ENCODE results near the gene ALOX12B.
"Not testable (repeated sequence)": the region's sequence is repeated elsewhere in the genome, so short reads cannot be mapped to it uniquely, and the experiment has no call there.

The ALOX12B gene

GRCh38 chr17:8118769-8119580 is 31.5 kb upstream of the ALOX12B start:
- DNase-seq (ENCODE audit: low read depth), result peak; percentile 85

GRCh38 chr17:8117980-8118768 is 30.7 kb upstream of the ALOX12B start, which contains the start of gene ALOXE3:
Gene ALOXE3 (minus strand): TSS chr17:8118514. CDS start chr17:8117990, 524 bp downstream.
- DNase-seq (ENCODE audit: low read depth), result no peak

GRCh38 chr17:8117367-8117979 is 30.0 kb upstream of the ALOX12B start:
- no peak for DNase-seq (ENCODE audit: low read depth)

GRCh38 chr17:8116776-8117175 is 29.3 kb upstream of the ALOX12B start:
- DNase-seq (ENCODE audit: low read depth), result no peak

GRCh38 chr17:8110907-8111306 is 23.4 kb upstream of the ALOX12B start:
- DNase-seq (ENCODE audit: low read depth), result no peak

GRCh38 chr17:8110456-8110804 is 22.9 kb upstream of the ALOX12B start:
- DNase-seq (ENCODE audit: low read depth), result no peak

GRCh38 chr17:8109661-8110455 is 22.3 kb upstream of the ALOX12B start:
- peak; percentile 76 for DNase-seq (ENCODE audit: low read depth)

- no peak for DNase-seq (ENCODE audit: low read depth)
Measured at GRCh38 chr17:8108972-8109660, 21.6 kb upstream of the ALOX12B start.

GRCh38 chr17:8106980-8107379 is 19.5 kb upstream of the ALOX12B start:
- DNase-seq (ENCODE audit: low read depth), result not testable (repeated sequence)

- no peak for DNase-seq (ENCODE audit: low read depth)
Measured at GRCh38 chr17:8105957-8106398, 18.5 kb upstream of the ALOX12B start.

- DNase-seq (ENCODE audit: low read depth), result no peak
Measured at GRCh38 chr17:8104911-8105310, 17.4 kb upstream of the ALOX12B start.

- DNase-seq (ENCODE audit: low read depth), result no peak
Measured at GRCh38 chr17:8103549-8103948, 16.0 kb upstream of the ALOX12B start.

- no peak for DNase-seq (ENCODE audit: low read depth)
Measured at GRCh38 chr17:8101721-8102120, 14.2 kb upstream of the ALOX12B start.

GRCh38 chr17:8100763-8101162 is 13.2 kb upstream of the ALOX12B start:
- no peak for DNase-seq (ENCODE audit: low read depth)

GRCh38 chr17:8100111-8100510 is 12.6 kb upstream of the ALOX12B start:
- DNase-seq (ENCODE audit: low read depth), result no peak

GRCh38 chr17:8096541-8096940 is 9.0 kb upstream of the ALOX12B start:
- DNase-seq (ENCODE audit: low read depth), result no peak

- DNase-seq (ENCODE audit: low read depth), result no peak
Measured at GRCh38 chr17:8095361-8095760, 7.8 kb upstream of the ALOX12B start.

- no peak for DNase-seq (ENCODE audit: low read depth)
Measured at GRCh38 chr17:8091033-8091687, 3.6 kb upstream of the ALOX12B start.

- no peak for DNase-seq (ENCODE audit: low read depth)
Measured at GRCh38 chr17:8089728-8090127, 2.2 kb upstream of the ALOX12B start.

- no peak for DNase-seq (ENCODE audit: low read depth)
Measured at GRCh38 chr17:8087952-8088230, 375 bp upstream of the ALOX12B start.

GRCh38 chr17:8084250-8084649 is 3.3 kb downstream of the ALOX12B start:
- DNase-seq (ENCODE audit: low read depth), result no peak
